Bone marrow (tissue), 2 donors: ENCODE measurements around the gene VWA5B1.

Experiments used
- DNase-seq, 2 donors: peaks; one replicate each; lab custom pipeline; 2025; lab: John Stamatoyannopoulos, UW

VWA5B1 gene

DNA sequence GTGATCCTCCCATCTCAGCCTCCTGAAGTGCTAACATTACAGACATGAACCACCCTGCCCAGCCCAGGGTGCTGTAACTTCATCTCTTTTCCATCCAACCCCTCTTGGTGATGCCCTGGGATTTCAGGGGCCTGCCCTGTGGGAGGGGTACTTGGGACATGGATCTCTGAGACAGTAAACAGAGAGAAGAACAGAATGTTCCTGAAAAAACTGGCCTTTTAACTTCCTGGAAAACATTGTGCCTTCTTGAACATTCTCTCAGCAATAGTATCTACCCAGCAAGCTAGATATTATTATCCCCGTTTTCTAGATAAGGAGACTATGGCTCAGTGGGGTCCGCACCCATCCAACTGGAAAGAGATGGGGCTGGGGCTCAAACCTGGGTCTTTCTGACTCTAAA is 57.0 kb downstream of the VWA5B1 start:
- DNase-seq = no peak

DNA sequence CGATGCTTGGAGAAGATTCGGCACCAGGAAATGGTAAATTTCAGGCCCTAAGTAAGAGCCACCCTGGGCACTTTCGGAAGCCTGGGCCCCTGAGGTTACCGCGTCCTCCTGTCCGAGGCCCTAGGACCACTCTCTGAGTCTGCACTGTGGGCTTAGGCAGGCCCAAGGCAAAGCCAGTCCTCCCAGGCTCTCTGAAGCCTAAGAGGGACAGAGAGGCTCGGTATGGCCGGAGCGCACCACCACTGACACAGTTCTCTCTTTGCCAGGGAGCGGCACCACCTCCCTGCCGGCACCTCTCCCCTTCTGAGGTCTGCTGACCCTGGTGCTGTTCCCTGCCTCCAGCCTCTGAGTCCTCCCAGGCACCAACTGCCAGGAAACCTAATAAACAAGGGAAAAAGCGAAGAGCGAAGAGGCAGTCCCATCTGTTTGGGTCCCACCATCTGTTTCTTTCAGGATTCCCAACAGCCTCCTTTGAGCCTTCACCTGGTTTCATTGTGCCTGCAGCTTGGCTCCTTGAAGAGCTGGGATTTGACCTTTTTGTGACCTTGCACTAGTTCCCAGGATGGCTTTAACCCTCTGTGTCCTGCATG is 57.7 kb downstream of the VWA5B1 start:
- DNase-seq = no peak

DNA sequence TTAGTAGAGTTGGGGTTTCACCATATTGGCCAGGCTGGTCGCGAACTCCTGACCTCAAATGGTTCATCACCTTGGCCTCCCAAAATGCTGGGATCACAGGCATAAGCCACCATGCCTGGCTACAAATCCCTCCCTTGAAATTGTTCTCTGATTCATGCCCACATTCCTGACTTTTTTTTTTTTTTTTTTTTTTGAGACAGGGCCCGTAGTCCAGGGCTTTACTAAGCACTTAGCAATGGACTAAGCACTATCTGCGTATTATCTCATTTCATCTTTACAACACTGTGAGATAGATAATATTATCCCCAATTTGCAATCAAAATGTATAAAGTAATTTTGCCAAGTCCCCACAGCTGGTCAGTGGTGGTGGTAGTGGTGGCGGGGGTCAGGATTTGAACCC is 58.9 kb downstream of the VWA5B1 start:
- no peak for DNase-seq

- DNase-seq = no peak
These were observed 59.3 kb downstream of the VWA5B1 start for GRCh38 chr1:20349971-20350370.

- DNase-seq = no peak
These were observed 59.7 kb downstream of the VWA5B1 start for GRCh38 chr1:20350421-20350820.

- no peak for DNase-seq
These were observed 61.4 kb downstream of the VWA5B1 start for GRCh38 chr1:20351911-20352701.

- DNase-seq = no peak
These were observed 63.2 kb downstream of the VWA5B1 start for GRCh38 chr1:20353836-20354235.

DNA sequence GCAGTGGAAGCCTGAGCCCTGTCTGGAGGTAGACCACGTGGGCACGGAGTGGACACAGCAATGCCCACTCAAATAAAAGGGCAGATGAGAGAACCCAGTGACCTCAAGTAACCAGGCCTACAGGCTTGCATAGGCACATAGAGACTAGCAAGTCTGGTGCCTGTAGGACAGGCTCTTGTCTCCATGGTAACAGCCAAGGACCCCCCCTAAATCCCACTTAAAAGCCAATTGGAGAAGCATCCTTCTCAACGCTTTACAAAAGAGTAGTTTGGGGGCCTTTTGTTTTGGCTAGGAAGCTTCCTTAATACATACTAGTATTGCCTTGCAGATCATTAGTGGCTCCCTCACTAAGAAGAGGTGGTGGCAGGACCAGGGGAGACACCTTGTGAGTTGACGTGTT is 63.9 kb downstream of the VWA5B1 start:
- no peak for DNase-seq

- no peak for DNase-seq
These were observed 64.6 kb downstream of the VWA5B1 start for GRCh38 chr1:20355101-20355827.

GRCh38 chr1:20355828-20356735 is 65.4 kb downstream of the VWA5B1 start:
- DNase-seq = no peak

- no peak for DNase-seq
These were observed 66.3 kb downstream of the VWA5B1 start for GRCh38 chr1:20356850-20357459.

- no peak for DNase-seq
These were observed 67.1 kb downstream of the VWA5B1 start for GRCh38 chr1:20357796-20358195.

GRCh38 chr1:20358761-20359263 is 68.1 kb downstream of the VWA5B1 start:
- no peak for DNase-seq

DNA sequence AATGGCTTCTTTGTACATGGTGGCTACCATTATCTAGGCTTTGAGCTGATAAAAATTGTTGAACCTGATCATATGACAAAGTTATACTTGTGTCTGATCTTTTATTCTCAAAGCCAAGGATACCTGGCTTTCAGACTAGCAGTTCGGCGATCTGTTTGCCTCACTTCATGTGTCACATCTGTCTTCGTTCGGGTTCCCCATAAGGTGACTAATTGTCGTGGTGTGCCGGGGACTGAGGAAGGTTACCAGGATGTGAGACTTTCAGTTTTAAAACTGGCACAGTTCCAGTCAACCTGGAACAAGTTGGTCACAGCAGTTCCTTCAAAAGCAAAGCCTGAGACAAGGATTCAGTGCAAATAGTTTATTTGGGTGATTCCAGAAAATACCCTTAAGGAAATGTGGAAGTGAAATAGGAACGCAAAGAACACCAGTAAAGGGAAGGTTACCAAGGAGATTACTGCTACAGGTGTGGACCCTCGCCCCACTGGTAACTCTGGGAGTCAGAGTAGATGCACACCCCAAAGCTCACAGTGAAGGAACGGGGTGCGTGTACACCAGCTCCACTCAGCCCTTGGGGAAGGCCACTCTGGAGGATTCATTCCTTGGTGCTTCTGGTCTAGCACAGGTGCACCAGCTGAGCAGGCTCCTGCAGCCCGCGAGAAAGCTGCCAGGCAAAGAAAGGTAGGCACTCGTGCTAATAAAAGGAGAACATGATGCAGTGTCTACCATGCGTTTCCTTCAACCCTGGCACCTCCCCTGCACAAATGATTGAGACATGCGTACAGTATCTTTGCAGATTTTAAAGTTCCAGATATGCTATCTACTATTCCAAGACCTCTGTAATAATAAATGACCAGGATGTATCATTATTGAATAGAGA is 69.0 kb downstream of the VWA5B1 start:
- DNase-seq = no peak

GRCh38 chr1:20361401-20361800 is 70.7 kb downstream of the VWA5B1 start:
- DNase-seq = no peak

- no peak for DNase-seq
These were observed 71.2 kb downstream of the VWA5B1 start for GRCh38 chr1:20361805-20362381.

DNA sequence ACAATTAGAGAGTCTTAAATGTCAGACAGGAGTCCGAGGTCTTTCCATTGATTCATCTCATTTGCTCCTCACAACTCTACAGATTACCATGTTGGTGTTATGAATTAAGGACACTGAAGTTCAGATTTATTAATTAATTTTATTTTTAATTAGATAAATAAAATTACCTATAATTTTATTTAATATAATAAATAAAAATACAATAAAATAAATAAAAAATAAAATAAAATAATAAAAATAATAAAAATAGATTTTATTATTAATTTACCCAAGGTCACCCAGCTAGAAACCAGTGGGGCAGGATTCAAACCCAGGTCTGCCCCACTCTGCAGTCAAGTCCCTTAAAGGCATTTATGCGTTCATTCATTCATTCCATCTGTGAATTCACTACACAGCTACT is 72.2 kb downstream of the VWA5B1 start:
- no peak for DNase-seq

GRCh38 chr1:20365421-20366055 is 74.9 kb downstream of the VWA5B1 start:
- no peak for DNase-seq

DNA sequence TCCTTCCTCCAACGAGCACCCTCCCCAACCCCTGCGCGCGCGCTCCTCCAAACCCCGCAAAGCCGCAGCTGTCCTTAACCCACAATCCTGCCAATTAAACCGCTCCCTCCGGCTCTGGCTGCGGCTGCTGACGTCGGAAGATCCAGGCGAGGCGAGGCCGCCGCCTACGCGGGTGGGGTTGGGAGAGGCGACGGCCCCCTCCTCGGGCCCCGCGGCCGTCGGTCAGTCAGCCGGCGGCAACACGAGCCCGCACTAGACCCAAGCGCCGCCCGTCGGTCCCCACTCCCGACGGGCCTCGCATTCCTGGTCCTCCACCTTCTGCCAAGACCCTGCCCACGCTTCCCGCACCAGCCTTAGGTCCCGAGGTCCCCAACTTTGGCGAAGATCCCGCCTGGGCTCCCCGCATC is 75.4 kb downstream of the VWA5B1 start:
- DNase-seq = no peak
